HuH-7 (cell line): Measurements from ENCODE around the gene PER1.

Source experiments
- DNase-seq: peaks from one replicate; pipeline ENCODE4 v3.0.0; 2011; ENCODE audit warnings: low spot score

Gene PER1

DNA sequence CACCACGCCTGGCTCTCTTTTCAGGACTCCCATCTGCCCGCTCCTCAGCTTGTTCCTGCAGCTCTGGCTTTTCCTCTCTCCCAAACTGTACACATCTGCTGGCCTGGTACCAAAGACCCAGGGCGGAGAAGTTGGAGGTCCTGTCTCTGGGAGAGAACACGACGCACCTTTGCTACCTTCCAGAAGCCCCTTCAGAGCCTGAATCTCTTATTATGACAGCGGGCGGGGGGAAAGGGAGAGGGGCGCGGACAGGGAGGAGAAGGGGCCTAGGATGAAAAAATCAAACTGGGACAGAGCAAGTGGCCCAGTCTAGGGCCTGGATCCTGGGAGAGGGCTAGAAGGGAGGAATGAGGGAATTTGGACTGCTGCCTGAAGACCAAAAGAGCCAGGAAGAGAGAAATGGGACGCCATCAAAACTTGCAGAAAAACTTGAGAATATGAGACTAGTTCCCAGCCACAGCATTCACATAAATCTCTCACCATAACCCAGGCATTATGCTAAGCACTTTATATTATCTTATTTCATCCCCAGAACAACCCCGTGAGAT lies 2.5 kb upstream of the PER1 start:
- DNase-seq = no peak

DNA sequence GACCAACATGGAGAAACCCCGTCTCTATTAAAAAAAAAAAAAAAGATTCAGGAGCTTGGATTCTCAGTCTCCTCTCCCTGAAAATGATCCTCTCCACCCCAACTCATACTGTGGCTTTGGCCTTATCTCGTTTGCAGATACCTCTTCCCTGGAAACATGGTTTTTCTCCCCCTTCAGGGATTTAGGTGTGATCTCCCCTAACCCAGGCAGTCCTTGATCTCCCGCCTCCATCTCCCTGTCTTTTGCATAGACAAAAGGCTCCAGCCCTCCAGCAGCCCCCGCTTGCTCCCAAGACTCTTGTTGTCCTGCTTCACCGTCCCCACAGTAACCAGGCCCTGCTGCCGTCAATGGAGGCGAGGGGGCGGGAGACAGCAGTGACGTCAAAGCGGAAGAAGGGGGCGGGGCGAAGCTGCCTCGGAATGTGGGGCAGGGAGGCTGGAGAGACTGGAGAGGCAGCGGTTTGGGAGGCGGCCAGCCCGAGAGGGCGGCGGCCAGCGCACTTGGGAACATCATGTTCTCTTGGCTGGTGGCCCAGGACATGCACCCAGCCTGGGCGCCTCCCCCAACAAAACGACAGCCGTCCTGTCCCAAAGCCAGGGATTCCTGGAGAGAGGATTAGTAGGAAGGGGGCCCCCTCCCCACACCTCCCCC lies 1.9 kb upstream of the PER1 start:
- peak; percentile 61 for DNase-seq

DNA sequence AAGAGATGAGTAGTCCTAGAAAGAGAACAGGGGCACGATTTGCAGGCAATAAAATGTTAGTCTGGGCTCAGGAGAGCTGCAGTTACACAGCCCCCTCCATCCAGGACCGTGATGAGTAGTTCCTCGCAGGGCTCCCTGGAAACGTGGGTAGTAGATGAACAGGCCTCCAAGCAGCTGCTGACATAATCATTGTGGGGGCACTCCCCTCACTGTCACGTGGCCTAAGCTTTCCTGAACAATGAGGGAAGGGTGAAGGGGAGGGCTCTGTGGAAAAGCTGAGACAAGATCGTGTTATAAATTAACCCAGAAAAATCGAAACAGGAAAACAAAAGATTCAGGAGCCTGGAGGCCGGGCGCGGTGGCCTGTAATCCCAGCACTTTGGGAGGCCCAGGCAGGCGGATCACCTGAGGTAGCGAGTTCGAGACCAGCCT lies 1.3 kb upstream of the PER1 start:
- DNase-seq = peak; percentile 64

DNA sequence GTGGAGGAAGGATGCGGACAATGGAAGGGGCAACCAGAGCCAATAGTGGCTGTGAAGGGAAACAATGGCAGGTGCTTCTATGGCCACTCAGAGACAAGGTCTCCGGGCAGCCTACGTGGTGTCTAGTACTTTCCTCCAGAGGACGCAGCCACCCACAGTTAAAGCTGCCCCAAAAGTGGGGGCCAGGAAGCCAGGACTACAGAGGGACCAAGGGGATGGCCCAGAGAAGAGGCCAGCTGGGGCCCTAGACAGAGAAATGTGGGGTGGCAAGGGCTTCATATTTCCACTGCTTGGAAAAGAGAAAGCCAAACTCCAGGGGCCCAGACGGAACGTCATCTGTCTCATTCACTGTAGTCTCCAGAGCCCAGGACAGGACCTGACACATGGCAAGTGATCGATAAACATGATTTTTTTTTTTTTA lies 837 bp upstream of the PER1 start:
- no peak for DNase-seq

DNA sequence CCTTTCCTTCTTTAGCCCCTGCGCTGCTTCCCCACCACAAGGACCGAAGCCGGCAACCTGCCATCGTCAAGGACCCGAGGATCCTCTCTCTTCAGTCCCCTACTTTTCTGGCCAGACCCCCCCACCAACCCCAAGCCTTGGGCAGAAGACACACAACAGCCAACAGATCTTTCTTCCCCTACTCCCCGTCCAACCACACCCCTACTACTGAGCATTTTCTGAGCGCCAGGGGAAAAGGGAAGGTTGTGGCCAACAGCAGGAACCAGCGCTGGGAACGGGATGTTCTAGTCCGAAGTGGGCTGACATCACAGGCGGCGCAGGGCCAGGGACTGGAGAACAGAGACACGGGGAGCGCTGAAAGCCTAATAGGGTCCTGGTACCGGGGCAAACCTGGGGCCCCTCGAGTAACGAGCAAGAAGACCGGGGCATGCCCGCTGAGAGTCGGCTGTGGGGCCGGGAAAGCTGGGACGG lies 528 bp downstream of the PER1 start:
- DNase-seq = no peak

DNA sequence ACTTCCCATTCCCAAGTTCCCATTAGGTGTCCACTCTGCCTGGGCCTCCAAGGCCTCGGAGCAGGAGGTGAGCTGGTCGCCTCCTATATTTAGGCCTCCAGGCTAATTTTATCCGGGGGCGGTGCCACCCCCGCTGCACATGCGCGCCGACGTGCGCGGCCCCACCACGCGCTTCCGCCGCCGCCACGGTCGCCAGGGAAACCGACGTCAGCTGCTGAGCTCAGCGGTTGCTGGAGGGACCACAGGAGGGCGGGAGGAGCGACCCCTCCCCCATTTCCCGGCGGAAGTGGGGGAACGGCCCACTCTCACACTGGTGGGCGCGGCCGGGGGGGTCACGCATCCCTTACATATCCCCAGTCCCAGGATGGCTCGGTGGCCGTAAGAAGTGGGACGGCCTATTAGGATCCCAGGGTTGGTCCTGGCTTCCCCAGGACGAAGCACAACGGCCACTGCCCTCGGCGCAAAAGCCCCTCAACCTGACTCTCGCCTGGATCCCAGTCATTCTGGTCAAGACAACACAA lies 1.0 kb downstream of the PER1 start:
- DNase-seq = no peak

DNA sequence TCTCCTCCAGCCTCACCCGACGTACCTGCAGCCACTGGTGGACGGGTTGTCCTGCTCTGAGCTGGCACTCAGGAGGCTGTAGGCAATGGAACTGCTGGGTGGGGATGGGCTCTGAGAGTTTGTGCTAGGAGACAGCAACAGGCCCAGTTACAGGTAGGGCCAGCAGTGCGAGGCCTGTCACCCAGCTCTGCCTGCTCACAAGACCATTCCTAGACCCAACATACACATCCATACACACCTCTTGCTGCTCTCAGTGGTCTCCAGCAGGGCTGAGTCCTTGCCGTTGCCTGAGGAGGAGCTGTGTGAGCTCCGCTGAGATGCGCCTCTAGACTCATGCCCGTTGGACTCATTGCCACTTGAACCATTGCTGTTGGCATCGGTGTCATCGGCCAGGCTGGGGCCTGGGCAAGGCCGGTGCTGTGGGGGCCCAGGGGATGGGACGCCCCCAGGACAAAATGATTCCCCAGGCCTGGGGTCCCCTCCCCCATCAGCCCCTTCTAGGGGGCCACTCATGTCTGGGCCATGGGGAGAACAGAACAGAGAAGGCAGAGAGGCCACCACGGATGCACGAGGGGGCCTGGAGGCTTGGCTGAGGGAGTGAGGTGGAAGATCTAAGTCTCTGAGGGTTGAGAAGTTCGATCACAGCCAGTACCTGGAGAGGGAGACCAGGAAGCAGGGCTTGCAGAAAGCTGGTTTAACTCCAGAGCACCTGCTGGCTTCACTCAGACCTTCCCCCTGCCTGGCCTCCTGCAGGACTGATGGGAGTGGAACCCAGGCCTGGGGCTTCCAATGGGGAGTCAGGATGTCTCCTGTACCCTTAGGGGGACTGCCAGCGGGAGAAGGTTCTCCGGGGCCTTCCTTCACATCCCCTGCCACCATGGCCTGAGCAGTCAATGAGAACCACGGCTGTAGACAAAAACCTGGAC lies 1.7 kb downstream of the PER1 start:
- DNase-seq = no peak

DNA sequence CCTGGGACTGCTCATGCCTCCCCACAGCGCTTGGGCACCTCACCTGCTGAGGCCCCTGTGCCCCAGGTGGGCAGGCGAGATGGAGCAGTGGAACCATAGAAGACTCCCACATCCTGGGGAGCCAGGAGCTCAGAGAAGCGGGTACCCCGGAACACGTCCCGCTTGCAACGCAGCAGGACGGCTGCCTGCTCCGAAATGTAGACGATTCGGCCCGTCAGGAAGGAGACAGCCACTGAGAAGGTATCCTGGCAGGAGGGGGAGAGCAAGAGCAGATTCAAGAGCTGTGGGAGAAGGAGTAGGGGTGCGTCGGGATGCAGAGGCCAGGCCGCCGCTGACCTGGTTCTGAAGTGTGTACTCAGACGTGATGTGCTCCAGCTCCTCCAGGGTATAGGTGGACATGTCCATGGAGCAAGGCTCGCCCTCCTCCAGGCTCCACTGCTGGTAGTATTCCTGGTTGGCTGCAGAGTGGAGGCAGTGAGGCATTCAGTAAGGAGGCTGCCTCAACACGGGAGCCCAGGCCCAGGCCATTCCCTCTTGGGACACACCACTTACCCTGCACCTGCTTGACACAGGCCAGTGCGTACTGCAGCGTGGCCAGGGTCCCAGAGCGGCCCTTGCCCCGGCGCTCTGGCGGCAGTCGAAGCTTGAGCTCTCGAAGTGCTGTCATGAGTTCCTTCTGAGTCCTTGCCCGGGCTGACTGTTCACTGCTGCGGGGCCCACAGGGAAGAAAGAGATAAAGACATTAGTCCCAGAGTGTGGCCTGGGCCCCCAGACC lies 2.6 kb downstream of the PER1 start:
- no peak for DNase-seq

DNA sequence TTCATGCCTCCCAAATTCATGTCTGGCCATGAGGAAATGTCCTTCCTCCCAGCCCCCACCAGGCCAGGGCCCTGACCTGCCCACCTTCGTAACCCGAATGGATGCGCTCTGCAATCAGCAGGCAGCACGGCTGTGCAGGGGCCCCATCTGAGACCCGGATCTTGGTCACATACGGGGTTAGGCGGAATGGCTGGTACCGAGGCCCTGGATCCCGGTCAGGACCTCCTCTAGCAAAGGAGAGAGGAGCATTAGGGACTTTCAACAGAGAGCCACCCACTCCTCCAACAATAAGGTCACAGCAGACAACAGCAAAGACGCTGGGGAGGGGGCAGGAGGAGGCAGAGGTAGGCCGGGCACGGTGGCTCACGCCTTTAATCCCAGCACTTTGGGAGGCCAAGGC lies 3.6 kb downstream of the PER1 start:
- no peak for DNase-seq

DNA sequence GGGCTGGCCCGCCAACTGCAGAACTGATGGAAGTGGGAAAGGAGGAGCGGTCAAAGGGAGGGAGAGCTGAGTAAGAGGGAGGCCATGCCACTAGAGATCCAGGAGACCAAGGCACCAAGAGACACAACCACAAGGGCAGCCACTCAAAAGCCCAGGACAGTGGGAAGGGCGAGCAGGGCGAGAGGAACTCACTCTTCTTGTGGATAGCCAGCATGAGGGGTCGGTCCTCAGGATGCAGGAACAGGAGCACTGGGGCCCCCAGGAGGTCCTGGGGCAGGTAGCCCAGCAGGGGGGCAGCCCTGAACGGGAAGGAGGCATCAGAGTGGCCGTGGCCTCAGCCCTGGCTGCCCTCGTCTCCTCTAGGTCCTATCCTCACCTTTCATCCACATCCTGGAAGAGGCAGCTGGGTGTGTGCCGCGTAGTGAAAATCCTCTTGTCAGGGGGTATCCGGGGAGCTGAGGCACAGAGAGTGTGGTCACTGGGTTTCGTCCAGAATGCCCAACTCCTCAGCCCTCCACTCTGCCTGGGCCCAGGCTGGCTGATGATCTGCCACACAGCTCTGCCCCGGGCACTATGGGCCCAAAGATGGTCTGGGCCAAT lies 4.3 kb downstream of the PER1 start:
- no peak for DNase-seq

DNA sequence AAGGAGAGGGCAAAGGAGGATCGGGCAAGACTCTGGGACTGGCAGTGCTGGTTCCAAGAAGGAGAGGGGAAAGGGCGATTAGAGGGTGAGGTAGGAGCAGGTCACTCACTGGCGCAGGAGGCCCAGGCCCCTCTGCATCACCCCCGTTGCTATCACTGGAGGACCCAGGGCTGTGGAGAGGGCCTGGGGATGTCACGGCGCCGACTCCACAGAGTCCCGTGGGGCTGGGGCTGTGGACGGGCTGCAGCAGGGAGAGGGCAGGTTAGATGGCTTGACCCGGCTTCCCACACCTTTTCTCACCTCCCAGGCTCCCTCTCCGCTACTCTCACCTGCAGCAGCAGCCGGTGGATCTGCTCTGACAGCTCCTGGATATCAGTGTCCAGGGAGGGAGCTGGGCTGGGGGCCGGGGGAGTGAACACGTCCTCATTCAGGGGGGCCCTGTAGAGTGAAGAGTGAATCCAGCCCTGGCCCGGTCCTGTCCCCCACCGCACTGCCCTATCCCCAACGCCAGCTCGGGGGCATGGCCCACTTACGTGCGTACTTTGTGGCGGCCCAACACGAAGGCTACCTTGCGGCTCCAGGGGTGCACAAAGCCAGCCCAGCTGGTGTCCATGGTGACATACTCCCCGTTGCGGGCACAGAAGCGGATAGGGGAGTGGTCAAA lies 4.9 kb downstream of the PER1 start:
- no peak for DNase-seq

DNA sequence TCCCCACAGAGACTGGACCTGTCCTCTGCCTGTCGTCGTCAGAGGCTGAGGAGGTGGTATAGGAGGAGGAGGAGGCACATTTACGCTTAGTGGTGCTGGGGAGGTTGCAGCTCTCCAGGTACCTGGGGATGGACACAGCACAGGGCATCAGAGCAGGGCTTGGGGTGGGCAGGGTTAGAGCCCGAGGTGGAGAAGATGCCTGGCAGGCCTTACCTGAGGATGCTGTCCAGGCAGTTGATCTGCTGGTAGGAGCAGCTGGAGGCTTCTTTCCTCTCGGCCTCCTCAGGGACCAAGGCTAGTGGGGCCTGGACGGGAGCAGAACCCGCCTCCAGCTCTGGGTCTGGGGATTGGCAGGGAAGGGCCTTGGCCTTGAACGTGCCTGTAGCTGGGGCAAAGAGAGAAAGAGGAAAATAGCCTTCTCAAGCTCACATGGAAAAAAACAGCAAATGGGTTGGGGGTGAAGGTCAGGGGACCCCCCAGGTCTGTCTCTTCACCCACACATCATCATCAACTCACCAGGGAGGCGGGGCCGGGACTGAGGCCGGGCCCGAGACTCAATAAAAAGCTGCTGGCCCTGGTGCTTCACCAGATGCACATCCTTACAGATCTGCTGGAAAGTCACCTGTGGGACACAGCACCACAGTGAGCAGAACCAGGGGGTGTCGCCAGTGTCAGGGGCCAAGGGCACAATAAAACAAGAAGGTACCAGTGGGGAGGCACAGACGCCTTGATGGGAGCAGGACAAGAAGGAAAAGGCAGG lies 5.6 kb downstream of the PER1 start:
- DNase-seq = no peak

GRCh38 chr17:8145811-8146210 lies 6.4 kb downstream of the PER1 start:
- DNase-seq = no peak

DNA sequence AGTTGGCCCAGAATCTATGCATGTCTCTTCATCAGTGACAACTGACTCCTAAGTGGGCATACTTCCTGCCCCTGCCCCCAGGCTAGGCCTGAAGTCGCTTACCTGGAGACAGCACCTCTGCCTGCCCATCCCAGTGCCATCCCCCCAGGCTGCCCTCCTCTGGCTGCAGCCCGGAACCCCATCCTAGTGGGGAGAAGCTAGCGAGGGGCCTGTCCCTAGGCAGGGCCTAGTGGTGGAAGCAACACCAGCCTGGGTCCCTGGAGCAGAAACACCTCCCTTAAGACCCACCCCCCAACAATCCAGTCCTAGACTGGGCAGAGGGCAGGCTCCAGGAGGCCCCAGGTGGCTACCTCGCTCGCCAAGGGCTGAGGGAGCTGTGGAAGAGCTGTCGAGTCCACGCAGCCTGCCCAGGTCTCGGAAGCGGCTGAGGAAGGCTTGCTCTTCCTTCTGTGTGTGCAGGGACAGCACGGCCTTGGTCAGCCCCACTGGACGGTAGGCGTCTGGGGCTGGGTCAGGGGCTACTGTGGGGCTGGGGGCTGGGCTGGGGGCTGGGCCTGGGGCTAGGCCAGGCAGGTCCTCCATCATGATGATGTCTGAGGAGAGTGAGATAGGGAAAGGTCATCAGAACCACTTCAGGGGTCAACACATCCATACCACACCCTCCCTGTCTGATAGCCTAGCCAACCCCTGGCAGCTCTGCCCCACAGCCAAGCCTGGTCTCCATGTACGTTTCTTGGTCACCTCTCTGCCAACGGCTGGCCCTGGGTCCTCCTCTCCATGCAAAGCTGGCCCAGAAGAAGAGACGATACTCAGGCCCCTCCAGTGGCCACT lies 7.6 kb downstream of the PER1 start:
- no peak for DNase-seq

GRCh38 chr17:8143581-8144400 lies 8.4 kb downstream of the PER1 start:
- DNase-seq = no peak

DNA sequence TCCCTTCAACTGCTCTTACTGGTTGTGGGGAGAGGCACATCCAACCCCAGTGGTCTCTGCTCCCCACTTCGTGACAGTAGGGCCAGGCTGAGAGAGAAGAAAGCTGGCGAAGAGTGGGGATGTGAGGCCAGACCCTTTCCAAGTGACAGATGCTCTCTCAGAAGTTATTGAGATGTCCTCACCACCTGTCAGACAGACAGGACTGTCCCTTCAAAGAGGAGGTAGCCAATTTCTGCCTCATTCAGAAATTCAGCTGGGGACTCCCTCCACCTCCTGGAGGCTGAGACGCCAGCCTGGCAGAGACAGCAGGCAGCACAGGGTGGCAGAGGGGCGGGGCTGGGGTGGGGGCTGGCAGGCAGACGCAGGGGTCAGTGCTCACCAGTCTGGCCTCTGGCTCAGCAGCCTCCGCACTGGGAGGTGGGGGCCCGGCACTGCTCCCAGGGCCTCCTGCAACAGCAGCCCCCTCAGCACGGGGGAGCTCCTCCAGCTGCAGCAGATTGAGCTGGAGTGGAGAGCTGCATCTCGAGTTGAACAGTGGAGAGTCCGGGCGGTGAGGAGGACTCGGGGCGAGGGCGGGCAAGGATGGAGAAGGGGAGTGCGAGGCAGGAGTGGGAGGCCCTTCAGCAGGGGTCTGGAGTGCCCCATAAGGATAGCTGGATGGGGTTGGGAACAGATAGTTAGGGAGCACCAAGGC lies 9.2 kb downstream of the PER1 start:
- no peak for DNase-seq

- DNase-seq = no peak
These were observed 9.9 kb downstream of the PER1 start for GRCh38 chr17:8142158-8142886.
